Ovary (tissue), 9 donors: Measurements from ENCODE around the gene PCED1B. TPM values are rescaled to one million over a fixed set of nuclear protein-coding genes. Genes with fewer than 3 reads are reported as not detected.

Source experiments
- DNase-seq, 5 donors: peaks; one replicate each; pipeline ENCODE4 v3.0.0-alpha.2; 2019 to 2020
- H3K27ac ChIP-seq, 2 donors: fragments of 200-600 bp; one replicate each; pipeline versions ENCODE4 v1.5.1 to v1.8.0; 2019 to 2022
- H3K27me3 ChIP-seq: fragments of 200-600 bp; one replicate; pipeline ENCODE4 v1.8.0; 2022
- H3K36me3 ChIP-seq: fragments of 200-600 bp; sonication (generic); one replicate; pipeline ENCODE4 v1.5.1; 2019
- H3K4me1 ChIP-seq: one replicate; pipeline ENCODE4 v1.8.1; 2013; ENCODE audit warnings: mild to moderate bottlenecking, moderate library complexity; ENCODE audit not compliant: insufficient read depth
- H3K4me3 ChIP-seq: fragments of 200-600 bp; sonication (generic); one replicate; pipeline ENCODE4 v1.5.1; 2017
- H3K9me3 ChIP-seq, 2 donors: fragments of 200-600 bp in 1 of 2; sonication (generic) in 1 of 2; one replicate each; pipeline versions ENCODE4 v1.5.1 to v1.8.1; 2013 to 2019; ENCODE audit warnings: mild to moderate bottlenecking in 1 of 2, moderate library complexity in 1 of 2
- EP300 ChIP-seq: sonication (generic); formaldehyde crosslinking; IDR thresholded peaks from one replicate; pipeline ENCODE4 v1.6.1; 2017; ENCODE audit warnings: antibody characterized with exemption
- POLR2A ChIP-seq: fragments of 450-650 bp; IDR thresholded peaks from one replicate; pipeline ENCODE4 v1.6.1; 2017; ENCODE audit warnings: antibody characterized with exemption, mild to moderate bottlenecking, moderate library complexity
- WGBS, 3 donors: extraction: QIAGEN DNeasy Blood & Tissue Kit in 1 of 3; methylation state at CpG; one replicate each; pipeline versions ENCODE4 v1.1.5 to v1.1.7; 2013 to 2017; 5-methylcytosine and 5-hydroxymethylcytosine counted together
- intact Hi-C, 4 donors: fragments of 100-400 bp; cut with DNase I; formaldehyde crosslinking; loops; one replicate each; pipeline versions ENCODE4 v1.11.0 to v1.15.1; 2022 to 2023
- polyA plus RNA-seq, 2 donors: library from polyadenylated mRNA; stranded (reverse); fragments of 200-250 nt in 1 of 2; fragments of 350-450 nt in 1 of 2; fragmentation: Illumina TruSeq in 1 of 2; extraction: RNeasy Lipid Tissue Mini Kit (QIAGEN cat#74804) in 1 of 2; gene quantifications; one replicate each; pipeline ENCODE4 v1.2.3, GENCODE V29; 2013 to 2014
- total RNA-seq, 7 donors: library from RNA; depleted of rRNA in 2 of 7; stranded (reverse); fragments of >200 nt in 2 of 7; fragmentation: NEBNext Ultra II Directional in 3 of 7; extraction: Animal tissue kit (Norgen Biotek cat#: 25700) in 3 of 7; gene quantifications; one replicate each; pipeline versions ENCODE4 v1.1.0 to v1.2.4, GENCODE V29; 2016 to 2023
- TF ChIP-seq, protein P1 (sequence below), 3 donors: fragments of 450-650 bp in 2 of 3; fragments of 200-600 bp in 1 of 3; IDR thresholded peaks; one replicate each; pipeline versions ENCODE4 v1.5.1 to v1.8.0; 2016 to 2022; ENCODE audit warnings: antibody characterized with exemption in 3 of 3, mild to moderate bottlenecking in 1 of 3
- donor health status: DM: no; HTN: no; CAD: no; lungs with moderate emphysema.
- donor health status: DM: no; HTN: no; CAD: no.
- donor health status: Bipolar disorder and iron deficiency.
- donor health status: DM: yes; HTN: yes; CAD: no.
- donor health status: DM: no; HTN: no; CAD: no.
- donor health status: DM: yes; HTN: yes; CAD: no.

PCED1B gene
- total and polyA plus RNA-seq, 9 donors, result 9.9 to 27.2 (median 13.0) TPM

GRCh38 chr12:47110718-47111391 lies 31.4 kb downstream of the PCED1B start:
- DNase-seq, result no peak
- Histone ChIP-seq H3K27ac (no peak overlapping the region), H3K27me3 (no peaks in the 10 kb centered on the region), H3K4me3 (no peak overlapping the region), H3K36me3 (no peaks in the 10 kb centered on the region), H3K9me3 (no peaks in the 10 kb centered on the region), H3K4me1 (no peaks in the 10 kb centered on the region)
- TF ChIP-seq, protein P1, sequence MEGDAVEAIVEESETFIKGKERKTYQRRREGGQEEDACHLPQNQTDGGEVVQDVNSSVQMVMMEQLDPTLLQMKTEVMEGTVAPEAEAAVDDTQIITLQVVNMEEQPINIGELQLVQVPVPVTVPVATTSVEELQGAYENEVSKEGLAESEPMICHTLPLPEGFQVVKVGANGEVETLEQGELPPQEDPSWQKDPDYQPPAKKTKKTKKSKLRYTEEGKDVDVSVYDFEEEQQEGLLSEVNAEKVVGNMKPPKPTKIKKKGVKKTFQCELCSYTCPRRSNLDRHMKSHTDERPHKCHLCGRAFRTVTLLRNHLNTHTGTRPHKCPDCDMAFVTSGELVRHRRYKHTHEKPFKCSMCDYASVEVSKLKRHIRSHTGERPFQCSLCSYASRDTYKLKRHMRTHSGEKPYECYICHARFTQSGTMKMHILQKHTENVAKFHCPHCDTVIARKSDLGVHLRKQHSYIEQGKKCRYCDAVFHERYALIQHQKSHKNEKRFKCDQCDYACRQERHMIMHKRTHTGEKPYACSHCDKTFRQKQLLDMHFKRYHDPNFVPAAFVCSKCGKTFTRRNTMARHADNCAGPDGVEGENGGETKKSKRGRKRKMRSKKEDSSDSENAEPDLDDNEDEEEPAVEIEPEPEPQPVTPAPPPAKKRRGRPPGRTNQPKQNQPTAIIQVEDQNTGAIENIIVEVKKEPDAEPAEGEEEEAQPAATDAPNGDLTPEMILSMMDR (IDR thresholded peaks at IDR 0.05), result no peak
- no peak for TF ChIP-seq POLR2A
- intact Hi-C loops, result no loop called here
- WGBS, 3 donors, result 95 to 100% (median 96%) methylated on average over 2 of the region's 2 CpGs

DNA sequence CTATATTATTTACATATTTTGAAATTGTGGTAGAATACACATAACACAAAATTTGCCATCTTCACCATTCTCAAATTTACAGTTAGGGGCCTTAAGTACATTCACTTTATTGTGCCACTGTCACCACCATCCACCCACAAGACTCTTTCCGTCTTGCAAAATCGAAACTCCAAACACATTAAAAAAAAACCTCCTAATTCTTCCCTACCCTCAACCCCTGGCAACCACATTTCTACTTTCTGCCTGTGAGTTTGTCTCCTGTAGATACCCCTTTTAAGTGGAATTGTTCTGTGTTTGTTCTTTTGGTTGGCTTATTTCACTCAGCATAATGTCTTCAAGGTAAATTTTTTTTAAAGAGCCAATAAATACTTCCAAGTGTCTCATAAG lies 32.0 kb downstream of the PCED1B start:
- 96 to 100% (median 98%) methylated on average over 2 of the region's 2 CpGs for WGBS, 3 donors
- H3K9me3 ChIP-seq, result no peaks in the 10 kb centered on the region
- H3K27me3 ChIP-seq, result no peaks in the 10 kb centered on the region
- H3K36me3 ChIP-seq, result no peaks in the 10 kb centered on the region
- no peak overlapping the region for H3K4me3 ChIP-seq
- TF ChIP-seq EP300 (no peak), POLR2A (no peak)
- TF ChIP-seq, protein P1 (IDR thresholded peaks at IDR 0.05), result no peak
- intact Hi-C loops, result no loop called here
- no peak overlapping the region for H3K27ac ChIP-seq
- H3K4me1 ChIP-seq, result no peaks in the 10 kb centered on the region
- no peak for DNase-seq

DNA sequence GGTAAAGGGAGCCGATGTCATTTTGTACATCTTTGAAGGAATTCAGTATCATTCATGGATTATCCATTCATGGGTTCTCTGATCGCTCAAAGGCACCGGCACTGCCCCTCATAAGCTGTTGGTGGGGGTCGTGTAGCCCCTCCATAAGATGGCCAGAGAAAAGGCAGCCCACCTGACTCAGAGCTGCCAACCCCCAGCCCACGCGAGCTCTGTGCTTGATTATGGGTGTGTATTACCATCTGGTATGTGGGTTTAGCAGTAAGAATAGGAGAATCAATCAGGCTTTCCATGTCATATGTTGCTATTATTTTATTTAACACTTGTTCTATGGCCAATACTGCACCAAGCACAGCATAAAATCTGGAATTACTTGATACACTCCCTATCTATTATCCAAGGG lies 32.4 kb downstream of the PCED1B start:
- no peak overlapping the region for H3K27ac ChIP-seq
- no peaks in the 10 kb centered on the region for H3K36me3 ChIP-seq
- no peak overlapping the region for H3K4me3 ChIP-seq
- no peak for TF ChIP-seq EP300
- no peak for TF ChIP-seq POLR2A
- TF ChIP-seq, protein P1 (IDR thresholded peaks at IDR 0.05), result no peak
- intact Hi-C loops, result no loop called here
- no peaks in the 10 kb centered on the region for H3K9me3 ChIP-seq
- H3K27me3 ChIP-seq, result no peaks in the 10 kb centered on the region
- 95 to 96% (median 95%) methylated on average over 6 of the region's 6 CpGs for WGBS, 3 donors
- H3K4me1 ChIP-seq, result no peaks in the 10 kb centered on the region
- DNase-seq, result no peak

DNA sequence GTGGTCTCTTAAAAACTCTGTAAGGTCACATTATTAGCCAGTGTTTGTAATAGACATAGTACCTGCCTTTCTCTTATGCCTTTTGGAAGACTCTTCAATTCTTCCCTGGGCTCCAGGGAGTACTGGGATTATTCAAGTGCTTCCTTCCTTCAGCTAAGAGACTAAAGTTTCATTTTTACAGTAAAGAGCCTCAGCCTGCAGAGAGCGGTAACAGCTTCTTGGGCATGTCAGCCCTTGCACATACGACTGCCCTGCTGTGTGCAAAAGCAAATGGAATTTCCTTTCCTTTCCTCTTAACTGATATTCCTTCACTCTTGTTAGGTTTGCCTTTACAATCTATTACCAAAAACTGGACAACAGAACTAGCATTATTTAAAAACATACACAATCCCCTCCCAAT lies 33.3 kb downstream of the PCED1B start:
- H3K4me3 ChIP-seq, result no peak overlapping the region
- WGBS, 3 donors, result 88 to 94% (median 94%) methylated on average over 2 of the region's 2 CpGs

More for the DNA sequence above, 33.3 kb downstream of the PCED1B start:
- Histone ChIP-seq H3K9me3 (no peaks in the 10 kb centered on the region), H3K27ac (no peak overlapping the region), H3K4me1 (no peaks in the 10 kb centered on the region), H3K36me3 (no peaks in the 10 kb centered on the region), H3K27me3 (no peaks in the 10 kb centered on the region)
- DNase-seq, result no peak
- intact Hi-C loops, result no loop called here
- TF ChIP-seq, protein P1 (IDR thresholded peaks at IDR 0.05), result no peak
- TF ChIP-seq EP300 (no peak), POLR2A (no peak)
